ENCODE data around the gene SEM1. TPM values are rescaled to one million over a fixed set of nuclear protein-coding genes. Genes with fewer than 3 reads are reported as not detected.

Gene SEM1
- total and polyA plus RNA-seq, 2 of the 4 experiments (the other 2 are of a cell fraction), result 17.2 to 38.0 TPM

DNA sequence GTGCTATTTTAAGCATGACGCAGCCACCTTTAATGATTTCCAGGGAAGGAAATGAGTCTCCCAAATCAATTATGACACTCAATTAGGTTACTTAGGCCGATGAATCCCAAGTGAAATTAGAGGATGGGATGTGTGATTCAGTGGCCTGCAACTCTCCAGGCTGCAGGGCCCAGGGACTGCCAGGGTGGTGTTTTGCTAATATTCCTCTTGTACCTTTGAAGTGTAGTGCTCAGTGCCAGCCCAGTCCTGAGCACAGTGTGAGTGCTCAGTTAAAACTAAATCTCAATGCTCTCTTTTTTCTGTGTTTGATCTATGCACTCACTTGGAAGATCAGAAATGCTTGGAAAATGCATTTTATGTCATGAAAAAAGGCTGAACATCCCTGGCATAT is 51.6 kb downstream of the SEM1 start:
- Histone ChIP-seq H3K9me1 (ENCODE audit: insufficient read depth, low read length) (no peaks in the 10 kb centered on the region), H3K9ac (ENCODE audit: low read depth, low read length) (no peak overlapping the region), H3K36me3 (ENCODE audit: control insufficient read depth, insufficient read depth, low read length) (no peaks in the 10 kb centered on the region), H3K23ac (ENCODE audit: low read depth, low read length) (no peak overlapping the region), H2BK5ac (ENCODE audit: low read depth, low read length, poor library complexity, severe bottlenecking) (no peak overlapping the region), H3K4me1 (ENCODE audit: control insufficient read depth, insufficient read depth, low read length) (no peaks in the 10 kb centered on the region), H3K14ac (replicated peaks; ENCODE audit: low read depth, low read length) (no peak overlapping the region), H2BK120ac (ENCODE audit: low read depth, low read length) (no peak overlapping the region), H3K4me2 (ENCODE audit: low read depth, low read length) (no peak overlapping the region), H3K27me3 (ENCODE audit: control insufficient read depth, insufficient read depth, low read length) (no peaks in the 10 kb centered on the region), H2BK20ac (ENCODE audit: low read depth, low read length) (no peak overlapping the region), H3K18ac (ENCODE audit: low read depth, low read length) (no peak overlapping the region), H4K20me1 (ENCODE audit: insufficient read depth, low read length) (no peaks in the 10 kb centered on the region), H3K79me1 (ENCODE audit: low read depth in 1 of 2, low read length in 2 of 2) (no peaks in the 10 kb centered on the region), H2AFZ (replicated peaks; ENCODE audit: low read length, poor library complexity) (no peak overlapping the region), H3K9me3 (ENCODE audit: control insufficient read depth, insufficient read depth, low read length) (no peaks in the 10 kb centered on the region), H2AK5ac (ENCODE audit: low read depth, low read length) (no peak overlapping the region), H4K8ac (ENCODE audit: low read depth in 2 of 2, low read length in 2 of 2) (no peak overlapping the region), H2BK15ac (ENCODE audit: low read depth, low read length) (no peak overlapping the region), H3K56ac (ENCODE audit: extremely low read depth, insufficient read depth, low read length) (no peak overlapping the region), H3K27ac (ENCODE audit: insufficient read depth, low read length) (no peak overlapping the region), H2AK9ac (replicated peaks; ENCODE audit: low read depth, low read length, poor library complexity) (no peak overlapping the region), H3K4me3 (ENCODE audit: insufficient read depth, low read depth, low read length) (no peak overlapping the region), H4K91ac (ENCODE audit: insufficient read depth, low read depth, low read length) (no peak overlapping the region), H3K4ac (ENCODE audit: low read depth, low read length) (no peak overlapping the region), H4K5ac (ENCODE audit: low read depth, low read length) (no peak overlapping the region)
- dilution Hi-C loops (cut with HindIII; ENCODE audit: low sequenced_read_pairs, unreplicated experiment) (no loop called here), in situ Hi-C loops (cut with MboI; ENCODE audit: low sequenced_read_pairs) (no loop called here), intact Hi-C loops (cut with micrococcal nuclease) (no loop called here)
- POLR2A ChIA-PET (ENCODE audit: unreplicated experiment), result no interaction called here
- CTCF ChIA-PET, result no interaction called here
- WGBS, 2 experiments (ENCODE audit: extremely low coverage in 2 of 2, insufficient read length in 1 of 2), result 100% methylated on average over 1 of the region's 2 CpGs; no CpG with 5 or more reads in 1 of the 2 experiments
- no peak for ATAC-seq (ENCODE audit: low read depth)
- BruUV-seq (replicated peaks), result no TSS peak
- TF ChIP-seq RCOR1 (IDR thresholded peaks at IDR 0.05; ENCODE audit: insufficient replicate concordance, low read length) (no peak), CHD1 (IDR thresholded peaks at IDR 0.05; ENCODE audit: low read depth, low read length) (no peak), FOS (IDR thresholded peaks at IDR 0.05; ENCODE audit: low read depth, low read length) (no peak), MXI1 (IDR thresholded peaks at IDR 0.05; ENCODE audit: borderline replicate concordance, low read depth, low read length) (no peak), ELK1 (IDR thresholded peaks at IDR 0.05; ENCODE audit: borderline replicate concordance, low read depth, low read length) (no peak), MAFK (IDR thresholded peaks at IDR 0.05; ENCODE audit: low read depth, low read length) (no peak), CEBPB (IDR thresholded peaks at IDR 0.05; ENCODE audit: low read depth, low read length) (no peak), POLR2A (IDR thresholded peaks at IDR 0.05; ENCODE audit: low read depth, low read length) (no peak), MAZ (IDR thresholded peaks at IDR 0.05; ENCODE audit: borderline replicate concordance, low read depth, low read length) (no peak), NFE2L2 (IDR thresholded peaks at IDR 0.05; ENCODE audit: low read depth, low read length) (no peak), RAD21 (IDR thresholded peaks at IDR 0.05; ENCODE audit: low read length) (no peak), RFX5 (IDR thresholded peaks at IDR 0.05; ENCODE audit: low read depth, low read length) (no peak), SMC3 (IDR thresholded peaks at IDR 0.05; ENCODE audit: low read depth, low read length) (no peak), BHLHE40 (IDR thresholded peaks at IDR 0.05; ENCODE audit: low read depth, low read length) (no peak)
- TF ChIP-seq, protein P1, sequence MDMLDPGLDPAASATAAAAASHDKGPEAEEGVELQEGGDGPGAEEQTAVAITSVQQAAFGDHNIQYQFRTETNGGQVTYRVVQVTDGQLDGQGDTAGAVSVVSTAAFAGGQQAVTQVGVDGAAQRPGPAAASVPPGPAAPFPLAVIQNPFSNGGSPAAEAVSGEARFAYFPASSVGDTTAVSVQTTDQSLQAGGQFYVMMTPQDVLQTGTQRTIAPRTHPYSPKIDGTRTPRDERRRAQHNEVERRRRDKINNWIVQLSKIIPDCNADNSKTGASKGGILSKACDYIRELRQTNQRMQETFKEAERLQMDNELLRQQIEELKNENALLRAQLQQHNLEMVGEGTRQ (IDR thresholded peaks at IDR 0.05; ENCODE audit: low read depth, low read length), result no peak
- TF ChIP-seq, protein P2, sequence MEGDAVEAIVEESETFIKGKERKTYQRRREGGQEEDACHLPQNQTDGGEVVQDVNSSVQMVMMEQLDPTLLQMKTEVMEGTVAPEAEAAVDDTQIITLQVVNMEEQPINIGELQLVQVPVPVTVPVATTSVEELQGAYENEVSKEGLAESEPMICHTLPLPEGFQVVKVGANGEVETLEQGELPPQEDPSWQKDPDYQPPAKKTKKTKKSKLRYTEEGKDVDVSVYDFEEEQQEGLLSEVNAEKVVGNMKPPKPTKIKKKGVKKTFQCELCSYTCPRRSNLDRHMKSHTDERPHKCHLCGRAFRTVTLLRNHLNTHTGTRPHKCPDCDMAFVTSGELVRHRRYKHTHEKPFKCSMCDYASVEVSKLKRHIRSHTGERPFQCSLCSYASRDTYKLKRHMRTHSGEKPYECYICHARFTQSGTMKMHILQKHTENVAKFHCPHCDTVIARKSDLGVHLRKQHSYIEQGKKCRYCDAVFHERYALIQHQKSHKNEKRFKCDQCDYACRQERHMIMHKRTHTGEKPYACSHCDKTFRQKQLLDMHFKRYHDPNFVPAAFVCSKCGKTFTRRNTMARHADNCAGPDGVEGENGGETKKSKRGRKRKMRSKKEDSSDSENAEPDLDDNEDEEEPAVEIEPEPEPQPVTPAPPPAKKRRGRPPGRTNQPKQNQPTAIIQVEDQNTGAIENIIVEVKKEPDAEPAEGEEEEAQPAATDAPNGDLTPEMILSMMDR (conservative IDR thresholded peaks at IDR 0.05; ENCODE audit: low read depth, low read length), result no peak
- DNase-seq, result no peak
